GM19395 (cell line): ENCODE measurements around the gene UNG.
"Not testable (repeated sequence)": the region's sequence is repeated elsewhere in the genome, so short reads cannot be mapped to it uniquely, and the experiment has no call there.

ENCODE experiments used
- ATAC-seq: cut with Tn5 transposase; IDR thresholded peaks from one replicate; pipeline ENCODE4 v1.9.1; 2021; ENCODE audit warnings: mild to moderate bottlenecking, moderate library complexity; ENCODE audit not compliant: unreplicated experiment

UNG gene

DNA sequence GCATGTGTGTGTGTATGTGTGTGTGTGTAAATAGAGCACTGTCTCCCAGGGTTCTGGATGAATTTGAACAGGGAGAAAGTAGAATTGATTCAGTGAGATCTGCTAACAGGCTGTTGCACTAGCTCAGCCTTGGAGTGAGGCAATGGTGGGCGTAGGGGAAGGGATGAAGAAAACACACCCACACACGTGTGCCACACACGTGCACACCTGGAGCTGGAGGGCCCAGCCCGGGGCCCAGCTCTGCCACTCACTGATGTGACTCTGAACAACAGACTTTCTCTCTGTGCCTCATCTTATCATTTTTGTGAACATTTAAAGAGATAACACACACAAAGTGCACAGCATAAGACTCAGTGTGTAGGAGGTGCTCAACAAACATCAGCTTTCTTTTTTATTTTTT, 23.2 kb downstream of the UNG start:
- ATAC-seq, result no peak

DNA sequence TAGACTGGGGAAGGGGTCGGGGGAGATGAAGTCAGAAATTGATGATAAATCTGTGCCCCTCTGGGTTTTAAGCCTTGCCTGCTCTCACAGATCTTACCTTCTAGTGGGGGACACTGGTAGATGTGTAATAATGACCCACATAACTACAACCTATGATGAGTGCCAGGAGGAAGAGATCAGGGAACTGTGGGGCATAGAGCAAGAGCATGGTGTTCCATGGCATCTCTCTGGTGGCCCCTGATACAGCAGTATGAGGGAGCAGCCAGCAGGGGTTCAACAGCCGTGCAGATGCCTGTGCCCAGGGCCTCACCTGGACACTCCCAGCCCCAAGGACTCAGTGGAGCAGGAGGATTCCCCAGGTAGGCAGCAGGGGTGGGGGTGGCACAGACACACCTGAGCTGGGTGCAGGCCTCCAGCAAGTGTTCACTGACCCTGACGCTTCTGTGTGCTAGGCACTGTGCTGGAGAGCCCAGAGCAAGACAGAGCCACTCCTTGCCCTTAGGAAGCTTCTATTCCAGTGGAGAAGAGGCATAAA, 24.0 kb downstream of the UNG start:
- no peak for ATAC-seq

DNA sequence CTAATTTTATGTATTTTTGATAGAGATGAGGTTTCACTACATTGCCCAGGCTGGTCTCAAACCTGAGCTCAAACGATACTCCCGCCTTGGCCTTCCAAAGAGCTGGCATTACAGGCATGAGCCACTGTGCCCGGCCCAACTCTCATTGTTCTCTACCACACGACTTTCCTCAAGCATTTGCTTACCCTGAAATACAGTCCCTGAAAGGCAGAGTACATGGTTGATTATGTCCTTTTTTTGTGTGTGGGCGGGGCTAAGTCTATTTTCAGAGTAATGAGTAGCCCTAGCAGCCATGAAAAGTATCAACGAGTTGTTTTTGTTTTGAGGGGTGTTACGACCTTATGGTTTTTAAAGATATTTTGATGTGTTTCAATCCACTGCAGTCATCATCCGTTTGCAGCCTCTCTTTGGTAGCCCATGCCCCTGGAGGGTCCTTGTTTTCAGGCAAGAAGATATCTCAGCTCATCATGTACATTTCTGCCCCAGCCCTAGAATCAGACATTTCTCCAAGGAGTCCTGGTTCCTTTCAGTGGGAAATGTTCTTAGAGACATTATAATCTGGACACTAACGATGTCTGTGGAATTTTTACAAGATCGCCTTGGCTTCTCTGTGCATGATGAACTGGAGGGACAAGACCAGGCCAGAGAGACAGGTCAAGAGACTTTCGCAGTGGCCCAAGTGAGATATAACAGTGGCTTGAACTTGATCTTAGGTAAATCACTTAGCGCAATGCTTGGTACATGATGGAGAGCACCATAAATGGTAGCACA, 27.7 kb downstream of the UNG start:
- ATAC-seq, result no peak

DNA sequence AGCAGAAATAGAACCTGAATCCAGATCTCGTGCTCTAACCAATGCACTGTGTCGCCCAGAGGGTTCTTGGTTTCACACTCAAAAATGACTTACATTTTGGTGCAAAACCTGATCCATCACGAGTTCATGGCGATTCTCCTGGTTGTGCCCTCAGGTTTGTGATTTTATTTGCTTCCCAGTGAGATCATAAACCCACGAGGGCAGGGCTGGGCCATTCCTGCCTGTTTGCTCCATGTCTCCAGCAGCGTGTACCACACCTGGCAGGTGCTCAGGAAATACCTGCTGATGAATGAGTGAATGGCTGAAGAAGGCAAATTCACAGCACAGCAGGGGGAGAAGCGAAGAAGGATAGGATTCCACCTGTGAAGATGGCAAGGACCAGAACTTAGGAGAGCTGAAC, 28.4 kb downstream of the UNG start:
- ATAC-seq, result no peak

DNA sequence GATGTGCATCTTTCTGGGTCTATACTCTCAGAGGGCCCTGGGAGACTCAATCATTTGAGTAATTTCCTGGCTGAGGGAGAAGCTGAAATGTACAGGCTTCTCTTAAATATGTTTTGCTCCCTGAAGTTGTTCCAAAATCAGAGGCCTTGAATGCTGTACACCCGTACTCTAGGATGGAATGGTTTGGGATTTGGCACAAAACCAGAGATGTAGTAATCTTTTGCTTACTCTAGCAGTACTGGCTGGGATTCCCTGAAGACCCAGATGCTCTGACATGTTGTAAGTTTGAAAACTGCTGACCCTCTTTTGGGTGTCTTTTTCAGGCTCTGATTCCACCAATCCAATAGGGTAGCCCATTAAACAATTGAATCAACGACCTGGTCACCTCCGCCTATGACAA, 29.4 kb downstream of the UNG start:
- no peak for ATAC-seq

DNA sequence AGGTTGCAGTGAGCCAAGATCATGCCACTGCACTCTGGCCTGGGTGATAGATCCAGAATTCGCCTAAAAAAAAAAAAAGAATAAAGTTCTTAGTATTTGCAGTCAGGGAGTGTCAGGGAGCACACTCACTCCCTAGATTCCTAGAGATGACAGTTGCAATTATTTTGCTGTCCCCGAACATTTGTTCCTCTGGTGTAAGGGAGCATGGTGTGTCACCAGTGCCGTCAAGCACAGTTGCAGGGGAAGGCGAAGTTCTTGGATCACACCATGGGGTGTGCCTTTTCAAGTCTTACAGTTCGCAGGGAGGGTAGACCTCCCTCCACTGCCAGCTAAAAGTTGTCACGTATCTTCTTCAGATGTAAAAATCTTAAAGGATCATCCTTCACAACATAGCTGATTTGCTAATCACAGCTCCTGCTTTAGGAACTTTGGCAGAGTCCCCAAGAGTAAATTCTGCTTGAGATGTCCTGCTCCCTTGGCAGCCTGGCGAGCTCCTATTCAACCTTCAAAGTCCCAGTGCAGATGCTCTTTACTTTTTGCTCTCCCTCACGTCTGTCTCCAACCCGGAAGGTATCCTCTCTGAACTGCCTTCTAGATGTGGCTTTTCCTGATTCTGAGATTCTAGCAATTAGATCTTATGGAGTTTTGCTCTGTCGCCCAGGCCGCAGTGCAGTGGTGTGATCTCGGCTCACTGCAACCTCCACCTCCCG, 30.3 kb downstream of the UNG start:
- ATAC-seq, result no peak

DNA sequence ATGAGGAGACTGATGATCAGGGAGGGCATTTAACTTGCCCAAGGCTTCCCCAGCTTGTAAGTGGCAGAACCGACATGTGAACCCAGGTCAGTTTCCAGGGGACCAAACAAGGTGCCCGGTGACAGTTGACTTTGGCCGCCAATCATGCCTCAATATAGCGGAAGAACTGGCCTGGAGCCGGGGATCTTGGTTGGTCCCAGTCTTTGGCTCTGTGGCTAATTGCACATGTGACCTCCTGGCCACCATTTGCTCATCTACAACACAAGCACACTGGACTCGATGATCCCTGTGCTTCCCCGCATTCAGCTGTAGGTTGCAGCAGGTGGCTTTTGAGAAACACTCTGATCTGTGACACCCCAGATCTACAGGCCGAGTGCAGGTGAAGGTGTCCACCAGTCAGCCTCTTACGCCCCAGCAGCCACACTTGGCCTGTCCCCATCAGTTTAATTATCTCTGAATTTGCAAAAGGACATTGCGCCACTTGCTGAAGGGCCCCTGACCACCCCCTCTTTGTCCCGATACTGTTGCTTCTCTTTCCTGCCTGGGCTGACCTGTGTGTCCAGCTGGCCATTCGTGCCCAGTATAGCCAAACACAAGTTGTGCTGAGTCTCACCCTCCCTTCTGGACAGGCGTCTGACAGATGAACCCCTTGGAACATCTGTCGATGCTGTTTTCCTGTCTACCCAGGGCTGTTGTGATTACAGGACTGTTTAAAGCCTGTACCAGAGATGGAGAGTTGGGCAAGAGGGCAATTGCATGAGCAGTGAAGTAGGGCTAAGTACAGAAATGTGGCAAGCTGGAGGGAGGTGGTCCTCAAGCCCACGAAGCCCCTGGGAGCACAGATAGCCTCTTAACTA, 33.1 kb downstream of the UNG start:
- no peak for ATAC-seq

DNA sequence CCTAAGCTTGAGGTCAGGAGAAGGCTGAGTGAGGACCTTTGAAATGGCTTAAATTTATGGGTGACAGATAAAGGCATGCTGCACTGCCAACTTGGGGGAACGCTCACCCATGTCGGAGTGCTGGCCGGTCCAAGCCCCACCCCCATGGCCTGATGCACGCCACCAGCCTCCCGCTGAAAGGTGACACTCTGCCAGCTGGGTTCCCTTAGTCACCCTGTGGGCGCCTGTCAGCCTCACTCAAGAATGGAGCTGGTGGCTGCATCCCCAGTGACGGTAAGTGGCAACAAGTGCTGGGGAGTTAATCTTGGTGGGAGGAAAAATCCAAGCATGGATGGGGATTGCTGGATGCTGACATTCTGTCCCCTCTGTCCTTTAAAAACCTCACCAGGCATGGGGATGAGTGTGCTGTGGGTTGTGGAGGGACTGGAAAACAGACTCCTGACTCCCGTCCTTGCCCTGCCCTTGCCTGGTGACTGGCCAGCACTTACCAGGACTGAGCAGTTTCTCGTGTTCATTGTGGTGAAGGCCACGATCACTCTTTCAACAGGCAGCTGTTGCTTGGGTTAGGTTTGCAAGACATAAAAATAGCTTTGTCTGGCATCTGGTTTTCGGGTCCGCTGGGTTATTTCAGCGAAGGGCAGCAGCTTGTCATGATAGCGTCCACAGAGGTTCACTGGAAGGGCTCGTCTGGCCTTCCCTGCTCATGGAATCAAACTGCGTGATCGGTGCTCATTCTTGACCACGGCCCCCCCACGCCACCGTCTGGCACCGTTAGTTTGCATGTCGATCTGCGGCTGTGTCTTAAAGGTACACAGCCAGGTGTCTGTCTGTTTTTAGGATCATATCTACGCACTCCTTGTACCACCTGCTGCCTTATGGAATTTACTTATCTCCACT, 34.0 kb downstream of the UNG start:
- ATAC-seq, result no peak

DNA sequence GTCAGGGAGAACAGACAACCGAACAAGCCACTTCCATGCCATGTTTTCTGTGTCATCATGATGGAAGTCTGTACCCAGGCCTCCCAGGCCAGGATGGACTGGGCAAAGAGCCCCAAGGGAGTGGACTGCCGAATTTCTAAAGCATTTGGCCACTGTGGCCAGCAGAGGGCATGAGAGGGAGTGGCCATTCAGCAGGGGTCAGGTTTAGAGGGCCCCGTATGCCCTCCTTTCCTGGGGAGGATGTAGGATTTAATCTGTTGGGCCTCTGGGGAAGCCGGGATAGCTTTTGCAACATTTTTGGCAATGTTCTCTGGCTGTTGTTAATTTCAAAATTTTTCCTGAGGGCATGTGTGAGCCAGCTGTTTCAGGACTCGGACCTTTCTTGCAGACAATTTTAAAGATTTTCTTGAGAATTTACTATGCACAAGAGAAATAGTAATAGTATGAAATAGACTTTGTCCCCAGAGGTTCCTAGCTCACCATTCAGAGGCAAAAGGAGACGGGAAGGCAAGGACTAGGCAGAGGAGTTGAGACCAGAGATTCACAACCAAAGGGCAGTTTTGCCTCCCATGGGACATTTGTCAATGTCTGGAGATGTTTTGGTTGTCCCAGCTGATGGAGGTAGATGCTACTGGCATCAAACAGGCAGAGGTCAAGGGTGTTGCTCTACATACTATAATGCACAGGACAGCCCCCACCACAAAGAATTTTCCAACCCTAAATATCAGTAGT, 37.0 kb downstream of the UNG start:
- ATAC-seq, result no peak

DNA sequence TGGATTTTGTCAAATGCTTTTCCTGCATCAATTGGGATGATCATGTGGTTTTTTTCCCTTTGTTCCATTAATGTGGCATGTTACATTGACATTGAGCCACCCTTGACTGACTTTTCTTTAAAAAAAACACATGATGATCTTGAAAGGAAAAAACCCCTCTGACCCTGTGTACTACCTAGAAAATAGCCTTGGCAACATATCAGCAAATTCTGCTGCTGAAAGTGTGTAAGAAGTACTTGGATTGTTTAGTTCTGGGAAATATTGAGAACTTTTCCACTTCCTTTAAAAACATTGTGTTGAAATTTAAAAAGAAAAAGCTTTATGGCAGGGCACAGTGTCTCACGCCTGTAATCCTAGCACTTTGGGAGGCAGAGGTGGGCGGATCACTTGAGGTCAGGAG, 39.7 kb downstream of the UNG start:
- ATAC-seq, result no peak

DNA sequence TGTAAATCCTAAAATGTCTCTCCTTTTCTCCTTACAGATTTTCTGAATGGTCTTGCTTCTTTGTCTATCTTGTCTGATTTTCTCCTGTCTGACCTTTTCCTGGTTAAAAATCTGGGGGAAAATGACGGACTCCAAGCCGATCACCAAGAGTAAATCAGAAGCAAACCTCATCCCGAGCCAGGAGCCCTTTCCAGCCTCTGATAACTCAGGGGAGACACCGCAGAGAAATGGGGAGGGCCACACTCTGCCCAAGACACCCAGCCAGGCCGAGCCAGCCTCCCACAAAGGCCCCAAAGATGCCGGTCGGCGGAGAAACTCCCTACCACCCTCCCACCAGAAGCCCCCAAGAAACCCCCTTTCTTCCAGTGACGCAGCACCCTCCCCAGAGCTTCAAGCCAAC, 42.0 kb downstream of the UNG start:
- no peak for ATAC-seq

DNA sequence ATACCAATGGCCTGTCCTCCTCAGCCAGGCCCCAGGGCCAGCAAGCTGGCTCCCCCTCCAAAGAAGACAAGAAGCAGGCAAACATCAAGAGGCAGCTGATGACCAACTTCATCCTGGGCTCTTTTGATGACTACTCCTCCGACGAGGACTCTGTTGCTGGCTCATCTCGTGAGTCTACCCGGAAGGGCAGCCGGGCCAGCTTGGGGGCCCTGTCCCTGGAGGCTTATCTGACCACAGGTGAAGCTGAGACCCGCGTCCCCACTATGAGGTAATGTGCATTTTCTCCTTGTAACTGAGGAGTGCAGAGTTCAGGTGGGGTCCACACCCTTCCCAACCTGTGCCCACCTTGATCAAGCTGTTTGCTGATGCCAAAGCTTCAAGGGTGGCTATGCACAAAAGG, 42.4 kb downstream of the UNG start:
- no peak for ATAC-seq

DNA sequence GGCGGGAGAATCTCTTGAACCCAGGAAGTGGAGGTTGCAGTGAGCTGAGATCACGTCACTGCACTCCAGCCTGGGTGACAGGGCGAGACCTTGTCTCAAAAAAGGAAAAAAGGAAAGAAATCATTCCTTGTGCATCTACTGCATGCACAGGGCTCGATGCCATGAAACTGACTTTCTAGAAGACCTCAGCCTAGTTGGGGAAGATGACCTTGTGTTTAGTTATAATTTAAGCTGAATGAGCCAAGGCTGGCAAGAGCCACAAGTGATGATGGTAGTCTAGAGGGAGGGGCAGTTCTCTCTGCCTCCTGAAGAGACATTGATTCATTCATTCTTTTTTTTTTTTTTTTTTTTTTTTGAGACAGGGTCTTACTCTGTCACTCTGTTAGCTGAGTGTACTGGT, 43.2 kb downstream of the UNG start:
- no peak for ATAC-seq

DNA sequence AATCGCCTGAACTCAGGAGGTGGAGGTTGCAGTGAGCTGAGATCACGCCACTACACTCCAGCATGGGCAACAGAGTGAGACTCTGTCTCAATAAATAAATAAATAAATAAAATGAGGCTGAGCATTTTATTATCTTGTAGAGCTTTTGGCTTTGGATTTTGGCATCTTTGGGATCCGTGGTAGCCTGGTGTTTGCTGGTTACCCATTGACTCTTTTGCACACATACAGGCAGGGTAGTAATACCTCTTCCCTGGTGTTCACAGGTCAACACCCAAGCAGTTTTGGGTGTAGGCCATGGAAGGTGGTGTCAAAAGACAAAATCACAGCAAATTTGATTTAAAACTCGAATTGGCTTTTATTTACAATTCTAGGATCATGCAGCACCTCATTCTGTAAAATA, 46.8 kb downstream of the UNG start:
- no peak for ATAC-seq

DNA sequence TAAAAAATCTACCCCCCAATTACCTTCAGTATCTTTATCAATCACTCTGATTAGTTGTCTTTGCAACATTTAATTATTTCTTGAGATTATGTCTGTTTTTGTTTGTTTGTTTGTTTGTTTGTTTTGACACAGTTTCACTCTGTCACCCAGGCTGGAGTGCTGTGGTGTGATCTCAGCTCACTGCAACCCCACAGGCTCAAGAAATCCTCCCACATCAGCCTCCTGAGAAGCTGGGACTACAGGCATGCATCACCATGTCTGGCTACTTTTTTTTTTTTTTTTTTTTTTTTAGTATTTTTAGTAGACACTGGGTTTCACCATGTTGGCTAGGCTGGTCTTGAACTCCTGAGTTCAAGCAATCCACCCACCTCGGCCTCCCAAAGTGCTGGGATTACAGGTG, 49.7 kb downstream of the UNG start:
- ATAC-seq, result not testable (repeated sequence)

DNA sequence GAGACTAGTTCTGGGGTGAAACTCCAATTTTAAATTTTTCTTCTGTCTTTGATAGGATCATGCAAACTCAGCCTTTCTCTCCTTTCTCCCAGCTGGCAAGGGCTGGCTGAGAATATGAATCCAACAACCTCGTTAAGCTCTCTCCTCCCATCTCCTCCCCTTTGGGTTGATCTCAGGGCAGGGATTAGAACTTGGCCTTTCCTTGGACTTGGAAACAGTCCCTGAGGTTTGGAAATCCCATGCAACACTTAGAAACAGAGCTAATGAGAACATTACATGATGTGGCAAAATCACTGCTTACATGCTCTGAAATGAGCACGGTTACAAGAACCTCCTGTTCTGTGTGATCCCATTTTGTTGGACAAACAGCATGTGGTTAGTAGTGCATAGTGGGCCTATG, 50.6 kb downstream of the UNG start:
- no peak for ATAC-seq

DNA sequence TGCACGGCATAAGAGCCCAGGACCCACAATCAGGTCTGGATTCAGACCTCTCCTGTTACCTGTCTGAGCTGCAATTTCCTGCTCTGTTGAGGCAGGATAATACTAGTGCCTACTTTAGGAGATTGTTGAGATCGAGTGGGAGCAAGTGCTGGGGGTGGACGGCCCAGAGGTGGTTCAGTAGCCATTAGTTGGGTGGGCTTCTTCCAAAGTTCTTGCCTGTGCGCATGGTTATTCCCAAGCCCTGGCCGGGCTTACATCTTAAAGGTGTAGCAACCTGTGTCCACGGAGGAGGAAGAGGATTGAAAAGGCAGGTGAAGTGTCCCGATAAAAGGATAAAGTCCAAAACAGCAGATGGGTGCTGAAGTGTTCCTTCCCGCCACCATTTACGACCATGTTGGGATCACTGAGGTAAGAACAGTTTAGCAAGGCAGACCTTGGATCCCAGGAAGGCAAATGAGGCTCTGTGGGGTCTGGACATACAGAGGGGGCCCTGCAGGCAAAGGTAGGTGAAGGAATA, 52.8 kb downstream of the UNG start:
- ATAC-seq, result no peak

DNA sequence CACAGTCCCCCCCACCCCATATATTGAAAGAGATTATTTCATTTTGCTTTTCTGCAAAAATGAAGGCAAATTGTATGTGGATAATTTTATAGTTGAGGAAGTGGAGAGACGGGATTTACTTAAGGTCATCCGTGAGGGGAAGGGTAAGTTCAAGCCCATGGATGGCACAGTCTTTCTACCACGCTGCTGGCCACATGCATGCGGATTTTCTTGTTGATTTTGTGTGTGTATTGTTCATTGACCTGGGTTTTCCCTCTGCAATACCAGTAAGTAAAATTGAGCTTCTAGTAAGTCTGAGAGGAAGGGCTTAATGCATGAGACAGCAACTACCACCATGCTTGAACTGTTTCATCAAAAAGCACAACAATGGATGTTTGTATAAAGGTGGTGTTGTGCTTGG, 54.1 kb downstream of the UNG start:
- ATAC-seq, result no peak

DNA sequence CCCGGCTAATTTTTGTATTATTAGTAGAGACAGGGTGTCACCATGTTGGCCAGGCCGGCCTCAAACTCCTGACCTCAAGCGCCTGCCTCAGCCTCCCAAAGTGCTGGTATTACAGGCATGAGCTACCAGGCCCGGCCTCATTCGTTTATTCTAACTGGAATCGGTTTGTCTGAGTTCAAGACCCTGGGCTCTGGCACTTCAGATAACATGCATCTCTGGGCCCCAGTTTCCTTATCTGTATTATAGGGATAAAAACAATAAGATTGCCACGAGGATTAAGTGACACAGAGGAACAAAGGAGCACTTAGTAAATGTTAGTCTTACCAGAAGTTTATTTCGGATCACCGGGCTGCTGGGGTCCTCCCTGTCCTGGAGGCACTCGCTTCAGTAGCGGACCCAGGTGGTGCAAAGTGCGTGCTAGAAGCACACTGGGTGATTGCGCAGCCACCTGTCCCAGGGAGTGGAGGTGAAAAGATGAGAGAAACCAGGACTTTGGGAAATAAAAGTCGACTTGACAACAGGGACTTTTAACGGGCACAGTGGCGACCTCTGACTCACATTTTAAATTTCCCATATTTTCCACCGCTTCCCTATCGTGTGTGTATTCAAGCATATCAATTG, 56.5 kb downstream of the UNG start:
- no peak for ATAC-seq
